ENCODE measurements around the gene TNFAIP8L1.

The TNFAIP8L1 gene

GRCh38 chr19:4682417-4683200, 43.3 kb downstream of the TNFAIP8L1 start:
- no peaks in the 10 kb centered on the region for H3K4me1 ChIP-seq (ENCODE audit: low read length)

GRCh38 chr19:4684312-4685095, 45.2 kb downstream of the TNFAIP8L1 start:
- Histone ChIP-seq H3K79me2 (ENCODE audit: low read length) (no peaks in the 10 kb centered on the region), H3K27me3 (replicated peaks; ENCODE audit: insufficient read depth, low read length) (no peaks in the 10 kb centered on the region), H3K9me2 (replicated peaks; ENCODE audit: insufficient read depth, low read length) (no peaks in the 10 kb centered on the region), H3K9ac (ENCODE audit: low read length) (no peak overlapping the region), H3K4me3 (ENCODE audit: low read length) (no peak overlapping the region), H3K9me3 (replicated peaks; ENCODE audit: insufficient read depth, low read length) (no peaks in the 10 kb centered on the region), H3K4me2 (ENCODE audit: low read depth, low read length) (no peak overlapping the region), H3K36me3 (replicated peaks; ENCODE audit: insufficient read depth, low read length) (no peaks in the 10 kb centered on the region), H3F3A (ENCODE audit: insufficient read depth, low read length) (no peaks in the 10 kb centered on the region), H4K20me1 (ENCODE audit: insufficient read depth, low read length) (no peaks in the 10 kb centered on the region), H3K27ac (ENCODE audit: low read length) (no peak overlapping the region), H3K4me1 (ENCODE audit: low read length) (no peaks in the 10 kb centered on the region), H2AFZ (ENCODE audit: low read length) (no peak overlapping the region)
- no peak for TF ChIP-seq EZH2phosphoT487 (IDR thresholded peaks at IDR 0.05; ENCODE audit: low read length)
- no peak for TF ChIP-seq CTCF (IDR thresholded peaks at IDR 0.05; ENCODE audit: low read length)
- no peak for TF ChIP-seq EZH2 (optimal IDR thresholded peaks at IDR 0.05; ENCODE audit: low read depth, low read length)
- no peak for DNase-seq

More at GRCh38 chr19:4682417-4683200, 43.3 kb downstream of the TNFAIP8L1 start:
- Histone ChIP-seq H4K20me1 (ENCODE audit: insufficient read depth, low read length) (no peaks in the 10 kb centered on the region; the same call in 1 of the 2 replicates), H3K9me3 (replicated peaks; ENCODE audit: insufficient read depth, low read length) (no peaks in the 10 kb centered on the region), H3K27me3 (replicated peaks; ENCODE audit: insufficient read depth, low read length) (no peaks in the 10 kb centered on the region), H3K9ac (ENCODE audit: low read length) (no peak overlapping the region), H3K9me2 (replicated peaks; ENCODE audit: insufficient read depth, low read length) (no peaks in the 10 kb centered on the region), H3K27ac (ENCODE audit: low read length) (no peak overlapping the region), H3K4me3 (ENCODE audit: low read length) (no peak overlapping the region), H3F3A (ENCODE audit: insufficient read depth, low read length) (no peaks in the 10 kb centered on the region), H3K36me3 (replicated peaks; ENCODE audit: insufficient read depth, low read length) (no peaks in the 10 kb centered on the region), H3K79me2 (ENCODE audit: low read length) (no peaks in the 10 kb centered on the region), H3K4me2 (ENCODE audit: low read depth, low read length) (no peak overlapping the region), H2AFZ (ENCODE audit: low read length) (no peak overlapping the region)
- TF ChIP-seq EZH2phosphoT487 (IDR thresholded peaks at IDR 0.05; ENCODE audit: low read length): no peak
- TF ChIP-seq CTCF (IDR thresholded peaks at IDR 0.05; ENCODE audit: low read length): no peak
- no peak for TF ChIP-seq EZH2 (optimal IDR thresholded peaks at IDR 0.05; ENCODE audit: low read depth, low read length)
- DNase-seq: no peak

GRCh38 chr19:4686700-4687099, 47.4 kb downstream of the TNFAIP8L1 start:
- no peaks in the 10 kb centered on the region for H3K9me2 ChIP-seq (replicated peaks; ENCODE audit: insufficient read depth, low read length)
- H2AFZ ChIP-seq (ENCODE audit: low read length): no peak overlapping the region
- H3K79me2 ChIP-seq (ENCODE audit: low read length): no peaks in the 10 kb centered on the region
- H3K4me1 ChIP-seq (ENCODE audit: low read length): no peaks in the 10 kb centered on the region
- no peak for DNase-seq
- H3K9ac ChIP-seq (ENCODE audit: low read length): no peak overlapping the region
- H3K4me2 ChIP-seq (ENCODE audit: low read depth, low read length): no peak overlapping the region
- H3K4me3 ChIP-seq (ENCODE audit: low read length): no peak overlapping the region
- H3F3A ChIP-seq (ENCODE audit: insufficient read depth, low read length): no peaks in the 10 kb centered on the region
- H3K36me3 ChIP-seq (replicated peaks; ENCODE audit: insufficient read depth, low read length): no peaks in the 10 kb centered on the region
- H3K27me3 ChIP-seq (replicated peaks; ENCODE audit: insufficient read depth, low read length): no peaks in the 10 kb centered on the region
- H3K9me3 ChIP-seq (replicated peaks; ENCODE audit: insufficient read depth, low read length): no peaks in the 10 kb centered on the region
- no peaks in the 10 kb centered on the region for H4K20me1 ChIP-seq (ENCODE audit: insufficient read depth, low read length)
- TF ChIP-seq EZH2 (optimal IDR thresholded peaks at IDR 0.05; ENCODE audit: low read depth, low read length) (no peak), EZH2phosphoT487 (IDR thresholded peaks at IDR 0.05; ENCODE audit: low read length) (no peak), CTCF (IDR thresholded peaks at IDR 0.05; ENCODE audit: low read length) (no peak)
- no peak overlapping the region for H3K27ac ChIP-seq (ENCODE audit: low read length)
